Measurements from ENCODE around the gene TNK2.
"Not testable (repeated sequence)": the region's sequence is repeated elsewhere in the genome, so short reads cannot be mapped to it uniquely, and the experiment has no call there.

Gene TNK2

GRCh38 chr3:195907934-195908693 lies at the start of gene TNK2:
TNK2 (minus strand) TSS chr3:195908551; CDS start chr3:195888588, 19,963 bp downstream.
- peak; percentile 1 to 12 for DNase-seq

GRCh38 chr3:195956577-195956976 lies 48.2 kb upstream of the TNK2 start:
- no peak for DNase-seq

GRCh38 chr3:195955416-195955841 lies 47.1 kb upstream of the TNK2 start:
- DNase-seq, result not testable (repeated sequence)

- DNase-seq, result not testable (repeated sequence)
Observed at GRCh38 chr3:195954752-195955119, 46.4 kb upstream of the TNK2 start.

- DNase-seq, result not testable (repeated sequence)
Observed at GRCh38 chr3:195954052-195954751, 45.9 kb upstream of the TNK2 start.

GRCh38 chr3:195952590-195952989 lies 44.2 kb upstream of the TNK2 start:
- DNase-seq, result not testable (repeated sequence)

- DNase-seq, result not testable (repeated sequence)
Observed at GRCh38 chr3:195951443-195952177, 43.3 kb upstream of the TNK2 start.

GRCh38 chr3:195950731-195951130 lies 42.4 kb upstream of the TNK2 start:
- DNase-seq, result not testable (repeated sequence)

- not testable (repeated sequence) for DNase-seq
Observed at GRCh38 chr3:195950164-195950563, 41.8 kb upstream of the TNK2 start.

- not testable (repeated sequence) for DNase-seq
Observed at GRCh38 chr3:195946910-195947699, 38.8 kb upstream of the TNK2 start.

- DNase-seq, result not testable (repeated sequence)
Observed at GRCh38 chr3:195941265-195941815, 33.0 kb upstream of the TNK2 start.

- not testable (repeated sequence) for DNase-seq
Observed at GRCh38 chr3:195940806-195941205, 32.5 kb upstream of the TNK2 start.

- not testable (repeated sequence) for DNase-seq
Observed at GRCh38 chr3:195939526-195940470, 31.4 kb upstream of the TNK2 start.

GRCh38 chr3:195933044-195933430 lies 24.7 kb upstream of the TNK2 start:
- not testable (repeated sequence) for DNase-seq

GRCh38 chr3:195932418-195933043 lies 24.2 kb upstream of the TNK2 start:
- no peak for DNase-seq

GRCh38 chr3:195931582-195932273 lies 23.4 kb upstream of the TNK2 start:
- no peak for DNase-seq

GRCh38 chr3:195929452-195929851 lies 21.1 kb upstream of the TNK2 start:
- DNase-seq, result no peak

GRCh38 chr3:195921334-195921791 lies 13.0 kb upstream of the TNK2 start:
- no peak for DNase-seq

- DNase-seq, result no peak
Observed at GRCh38 chr3:195918176-195918575, 9.8 kb upstream of the TNK2 start.

- DNase-seq, result no peak
Observed at GRCh38 chr3:195916991-195917390, 8.6 kb upstream of the TNK2 start.
